K562 (cell line): Measurements from ENCODE around the gene ODAD3. TPM values are rescaled to one million over a fixed set of nuclear protein-coding genes. Genes with fewer than 3 reads are reported as not detected.

ENCODE experiments used
- ATAC-seq: fragments of 200-7000 bp; cut with Tn5 transposase; 3 replicates; pipeline ENCODE4 v1.9.1; 2020; ENCODE audit warnings: moderate library complexity
- BruUV-seq: library from RNA; stranded (reverse); fragments of 400-500 nt; replicated peaks from 2 replicates; lab custom pipeline; 2021; lab: Mats Ljungman, UMichigan
- CTCF ChIA-PET: fragments of 300-600 bp; formaldehyde crosslinking; extraction: SDS; loops from one replicate; lab custom pipeline; 2021; ENCODE audit warnings: low intra/inter-chr PET ratio; lab: Yijun Ruan, JAX
- POLR2A ChIA-PET: fragments of 300-600, 350-650 bp; sonication (Branson Sonifier 250); formaldehyde crosslinking; extraction: SDS; loops from one replicate; lab custom pipeline; 2021; ENCODE audit warnings: antibody characterized with exemption, inconsistent platforms; lab: Yijun Ruan, JAX
- DNase-seq, 4 experiments: peaks; one replicate each; pipeline versions ENCODE4 v3.0.0 to v3.0.0-alpha.2; 2011 to 2018; ENCODE audit warnings: low spot score in 3 of 4, mixed read lengths in 3 of 4; ENCODE audit errors: extremely low read depth in 1 of 4
- FAIRE-seq: peaks from 2 replicates; lab custom pipeline; 2011; peaks lifted over from hg19 to GRCh38; lab: Jason Lieb, UNC
- H2AFZ ChIP-seq: 2 replicates; pipeline ENCODE4 v1.6.0; 2011; ENCODE audit warnings: low read depth, low read length, control low read depth, inconsistent platforms
- H3K27ac ChIP-seq: fragments of 200-600 bp; 3 replicates; pipeline ENCODE4 v1.8.0; 2011; ENCODE audit warnings: low read depth, mild to moderate bottlenecking, control low read depth, inconsistent platforms, low read length, moderate library complexity, mixed read lengths; ENCODE audit errors: extremely low read depth
- H3K27me3 ChIP-seq, 2 experiments: fragments of 300-600 bp in 1 of 2; 2 replicates in 1 of 2; 3 replicates in 1 of 2; pipeline versions ENCODE4 v1.6.0 to v1.8.0; 2011; ENCODE audit warnings: inconsistent platforms in 2 of 2, low read length in 2 of 2, mild to moderate bottlenecking in 1 of 2, mixed read lengths in 1 of 2, moderate library complexity in 1 of 2; ENCODE audit not compliant: control insufficient read depth in 2 of 2, insufficient read depth in 2 of 2
- H3K36me3 ChIP-seq: fragments of 300-600 bp; 3 replicates; pipeline ENCODE4 v1.8.0; 2011; ENCODE audit warnings: mild to moderate bottlenecking, low read length, inconsistent platforms; ENCODE audit not compliant: control insufficient read depth, insufficient read depth
- H3K4me1 ChIP-seq, 2 experiments: fragments of 200-600 bp in 1 of 2; replicated peaks in 1 of 2; 2 replicates in 1 of 2; 3 replicates in 1 of 2; pipeline versions ENCODE4 v1.5.1 to v1.8.0; 2011; ENCODE audit warnings: inconsistent platforms in 2 of 2, low read length in 2 of 2, mild to moderate bottlenecking in 1 of 2, mixed read lengths in 1 of 2, moderate library complexity in 1 of 2; ENCODE audit not compliant: control insufficient read depth in 2 of 2, insufficient read depth in 2 of 2
- H3K4me2 ChIP-seq: 2 replicates; pipeline ENCODE4 v1.6.1; 2011; ENCODE audit warnings: low read length, control low read depth, inconsistent platforms, mixed read lengths; ENCODE audit not compliant: insufficient read depth
- H3K4me3 ChIP-seq: fragments of 200-600 bp; sonication (generic), shearing (Covaris generic); 2 replicates; pipeline ENCODE4 v1.5.1; 2016; ENCODE audit warnings: control low read depth, inconsistent platforms
- H3K79me2 ChIP-seq: fragments of 200-600 bp; 3 replicates; pipeline ENCODE4 v1.8.0; 2011; ENCODE audit warnings: low read length, inconsistent platforms; ENCODE audit not compliant: control insufficient read depth, insufficient read depth
- H3K9ac ChIP-seq, 2 experiments: 2 replicates each; pipeline versions ENCODE4 v1.6.0 to v1.6.1; 2011; ENCODE audit warnings: low read depth in 2 of 2, low read length in 2 of 2, control low read depth in 1 of 2, inconsistent platforms in 1 of 2, mild to moderate bottlenecking in 1 of 2, mixed read lengths in 1 of 2; ENCODE audit not compliant: insufficient read depth in 1 of 2
- H3K9me1 ChIP-seq: one replicate; pipeline ENCODE4 v1.6.0; 2011; ENCODE audit warnings: inconsistent platforms, mild to moderate bottlenecking, low read length, moderate library complexity; ENCODE audit not compliant: control insufficient read depth, insufficient read depth
- H3K9me3 ChIP-seq: replicated peaks from 2 replicates; pipeline ENCODE4 v1.5.1; 2011; ENCODE audit warnings: low read depth, low read length, inconsistent platforms; ENCODE audit not compliant: control insufficient read depth, insufficient read depth
- H4K20me1 ChIP-seq: replicated peaks from 2 replicates; pipeline ENCODE4 v1.6.1; 2011; ENCODE audit warnings: low read length, inconsistent platforms, mixed read lengths; ENCODE audit not compliant: control insufficient read depth, insufficient read depth
- ATF3 ChIP-seq, 2 experiments: fragments of 450-650 bp in 1 of 2; sonication (generic) in 1 of 2; formaldehyde crosslinking in 1 of 2; IDR thresholded peaks in 1 of 2; conservative IDR thresholded peaks in 1 of 2; 2 replicates each; pipeline versions ENCODE4 v1.6.1 to v1.8.1; 2016 to 2023; ENCODE audit warnings: mild to moderate bottlenecking in 2 of 2, moderate library complexity in 2 of 2, inconsistent platforms in 1 of 2, missing genetic modification reagents in 1 of 2
- DACH1 ChIP-seq: fragments of 450-650 bp; IDR thresholded peaks from 2 replicates; pipeline ENCODE4 v1.6.1; 2018; ENCODE audit not compliant: partially characterized antibody
- ETS1 ChIP-seq: conservative IDR thresholded peaks from 2 replicates; pipeline ENCODE4 v1.6.1; 2011; ENCODE audit warnings: low read depth, mild to moderate bottlenecking, low read length; ENCODE audit not compliant: control insufficient read depth
- IRF9 ChIP-seq: fragments of 450-650 bp; IDR thresholded peaks from 2 replicates; pipeline ENCODE4 v1.6.1; 2016; ENCODE audit warnings: missing biosample characterization, missing genetic modification characterization
- NFYB ChIP-seq: IDR thresholded peaks from 2 replicates; pipeline ENCODE4 v1.6.1; 2011; ENCODE audit warnings: mild to moderate bottlenecking, moderate library complexity; ENCODE audit not compliant: insufficient read length; ENCODE audit errors: extremely low read depth
- RBFOX2 ChIP-seq: fragments of 200-400 bp; formaldehyde crosslinking; IDR thresholded peaks from 2 replicates; pipeline ENCODE4 v1.6.1; 2017; ENCODE audit warnings: low read depth, mild to moderate bottlenecking, low read length, moderate library complexity
- THAP12 ChIP-seq: fragments of 250-450 bp; sonication (Bioruptor Pico); IDR thresholded peaks from 2 replicates; pipeline ENCODE4 v1.9.0; 2021; ENCODE audit warnings: mild to moderate bottlenecking, inconsistent platforms
- ZBTB33 ChIP-seq: sonication (generic); formaldehyde crosslinking; IDR thresholded peaks from 2 replicates; pipeline ENCODE4 v1.8.1; 2023; ENCODE audit warnings: mild to moderate bottlenecking, missing genetic modification reagents
- ZNF263 ChIP-seq: sonication (generic); formaldehyde crosslinking; IDR thresholded peaks from 2 replicates; pipeline ENCODE4 v1.8.0; 2022; ENCODE audit warnings: mild to moderate bottlenecking, missing genetic modification reagents, borderline replicate concordance
- WGBS: fragments of 100-300 bp; shearing (Covaris generic); methylation state at CpG from one replicate; pipeline ENCODE4 v1.1.6; 2016; ENCODE audit warnings: low coverage, mixed read lengths; ENCODE audit not compliant: insufficient coverage; ENCODE audit errors: missing lambda C conversion rate; 5-methylcytosine and 5-hydroxymethylcytosine counted together
- in situ Hi-C: fragments of 300-500 bp; cut with MboI; formaldehyde crosslinking; loops from 4 replicates; pipeline ENCODE4 v1.15.0; 2018; ENCODE audit warnings: inconsistent platforms, mixed read lengths
- intact Hi-C: fragments of 100-400 bp; cut with micrococcal nuclease; formaldehyde crosslinking; loops from 2 replicates; pipeline ENCODE4 v1.14.2; 2022
- polyA plus RNA-seq, 8 experiments: library from polyadenylated mRNA; depleted of rRNA in 4 of 8; stranded (reverse) in 5 of 8; unstranded in 3 of 8; fragments of >200 nt; fragmentation: Nextera tagmentation in 2 of 8; fragmentation: Illumina TruSeq in 1 of 8; extraction: Ambion mirVana in 2 of 8; extraction: Trizol in 1 of 8; gene quantifications; 2 replicates each; pipeline versions ENCODE4 v1.2.1 to v1.2.3, GENCODE V29; 2011 to 2014; ENCODE audit warnings: inconsistent platforms in 1 of 8, missing spikeins in 1 of 8
- total RNA-seq, 7 experiments: library from RNA; depleted of rRNA in 6 of 7; stranded (reverse); fragments of >200 nt in 6 of 7; fragmentation: Illumina TruSeq in 2 of 7; extraction: Trizol in 2 of 7; gene quantifications; 2 replicates each; pipeline versions ENCODE4 v1.2.1 to v1.2.3, GENCODE V29; 2011 to 2021; ENCODE audit warnings: low replicate concordance in 1 of 7

ODAD3 gene
- total and polyA plus RNA-seq, 9 of the 15 experiments (the other 6 are each of a cell fraction or from before 2014, with no cell fraction given), result 0.07 to 0.72 (median 0.14) TPM; not detected in 2

- FAIRE-seq (no peak), ATAC-seq (no peak), DNase-seq (peak in 3 of 4 experiments; percentile 61 to 65 (median 61))
- H3K9ac ChIP-seq, result no peak overlapping the region
- H3K79me2 ChIP-seq, result peaks cover 16% of the 10 kb centered on the region; the same call in 2 of the 3 replicates
- intact Hi-C loops (loop anchor here (5.0 kb wide), 2 partner anchors 89 to 101 kb away; partner anchors contain the start of gene ELAVL3), in situ Hi-C loops (no loop called here)
- H3K9me3 ChIP-seq, result no peaks in the 10 kb centered on the region
- no TSS peak for BruUV-seq
- ChIA-PET CTCF (interaction anchor here (0.5 kb wide), 1 partner anchor 1413 kb away, joined by 4 read pairs; no protein-coding TSS in a partner anchor), POLR2A (interaction anchor here (0.5 to 0.6 kb wide), 2 partner anchors 445 to 1114 kb away, joined by 3 to 4 read pairs; no protein-coding TSS in a partner anchor)
- WGBS, result 97% methylated on average over 21 of the region's 54 CpGs
- no peaks in the 10 kb centered on the region for H3K27me3 ChIP-seq
- peaks cover 44% of the 10 kb centered on the region for H3K36me3 ChIP-seq
- H3K27ac ChIP-seq, result no peak overlapping the region
- H3K9me1 ChIP-seq, result peaks cover 3% of the 10 kb centered on the region
- peaks cover 16 to 57% of the 10 kb centered on the region in 2 experiments for H3K4me1 ChIP-seq
- no peak overlapping the region for H3K4me2 ChIP-seq
- TF ChIP-seq ZBTB33 (peak; percentile 97), ETS1 (0 out of 2 replicates have a peak, but pooled peaks have one; percentile 26), ZNF263 (CRISPR knock-in tag) (peak; percentile 51), DACH1 (no peak), NFYB (peak; percentile 21), IRF9 (tag) (no peak), ATF3 (IDR thresholded peaks at IDR 0.05) (peak; percentile 37; the same call in 1 of the 2 replicates), ATF3 (CRISPR knock-in tag; conservative IDR thresholded peaks at IDR 0.05) (no peak), THAP12 (0 out of 2 replicates have a peak, but pooled peaks have one; percentile 25), RBFOX2 (peak; percentile 41; the same call in 1 of the 2 replicates)
- H3K4me3 ChIP-seq, result no peak overlapping the region
- H4K20me1 ChIP-seq, result no peaks in the 10 kb centered on the region; the same call in 1 of the 2 replicates
- no peak overlapping the region for H2AFZ ChIP-seq
Observed at GRCh38 chr19:11380653-11381537, 54.0 kb downstream of the ODAD3 start.
